OCI-LY1 (cell line): ENCODE measurements around the gene SMPD1.
A peak's percentile ranks its signal among the peaks of the same experiment; 100 is the strongest.

Experiments used
- H2AFZ ChIP-seq: fragments of 200-600 bp; sonication (generic), shearing (Covaris generic); 2 replicates; pipeline ENCODE4 v1.6.0; 2014; ENCODE audit warnings: antibody characterized with exemption, mild to moderate bottlenecking, low read length
- H3F3A ChIP-seq: fragments of 200-600 bp; sonication (generic), shearing (Covaris generic); 2 replicates; pipeline ENCODE4 v1.6.0; 2014; ENCODE audit warnings: mild to moderate bottlenecking, antibody characterized with exemption, low read length, moderate library complexity; ENCODE audit not compliant: insufficient read depth
- H3K27ac ChIP-seq: fragments of 200-600 bp; sonication (generic); 2 replicates; pipeline ENCODE4 v1.5.1; 2014; ENCODE audit warnings: low read length, mixed run types, mild to moderate bottlenecking, low read depth; ENCODE audit not compliant: poor library complexity, severe bottlenecking
- H3K27me3 ChIP-seq: fragments of 200-600 bp; sonication (generic); 2 replicates; pipeline ENCODE4 v1.6.0; 2014; ENCODE audit warnings: antibody characterized with exemption, mild to moderate bottlenecking, low read length, moderate library complexity; ENCODE audit not compliant: insufficient read depth
- H3K36me3 ChIP-seq: fragments of 200-600 bp; sonication (generic); 2 replicates; pipeline ENCODE4 v1.6.1; 2014; ENCODE audit warnings: mild to moderate bottlenecking, antibody characterized with exemption, low read length, moderate library complexity, mixed read lengths; ENCODE audit not compliant: insufficient read depth
- H3K4me1 ChIP-seq: fragments of 200-600 bp; sonication (generic); 2 replicates; pipeline ENCODE4 v1.5.1; 2014; ENCODE audit warnings: mild to moderate bottlenecking, low read length, moderate library complexity; ENCODE audit not compliant: insufficient read depth, severe bottlenecking
- H3K4me2 ChIP-seq: fragments of 200-600 bp; sonication (generic), shearing (Covaris generic); 2 replicates; pipeline ENCODE4 v1.6.1; 2014; ENCODE audit warnings: low read length
- H3K4me3 ChIP-seq: fragments of 200-600 bp; sonication (generic); 2 replicates; pipeline ENCODE4 v1.5.1; 2014; ENCODE audit warnings: low read length, low read depth, mild to moderate bottlenecking, mixed read lengths; ENCODE audit not compliant: poor library complexity, severe bottlenecking
- H3K79me2 ChIP-seq: fragments of 200-600 bp; shearing (Covaris generic); 2 replicates; pipeline ENCODE4 v1.6.1; 2016; ENCODE audit warnings: mixed run types, low read length, mixed read lengths; ENCODE audit not compliant: insufficient read depth
- H3K9ac ChIP-seq: fragments of 200-600 bp; sonication (generic), shearing (Covaris generic); 2 replicates; pipeline ENCODE4 v1.6.1; 2014; ENCODE audit warnings: mild to moderate bottlenecking, low read length, mixed read lengths
- H3K9me2 ChIP-seq: fragments of 200-600 bp; sonication (generic), shearing (Covaris generic); 2 replicates; pipeline ENCODE4 v1.6.1; 2014; ENCODE audit warnings: low read depth, mild to moderate bottlenecking, low read length, mixed read lengths
- H3K9me3 ChIP-seq: fragments of 200-600 bp; shearing (Covaris generic); 2 replicates; pipeline ENCODE4 v1.6.1; 2014; ENCODE audit warnings: low read length, mixed read lengths
- H4K20me1 ChIP-seq: fragments of 200-600 bp; sonication (generic), shearing (Covaris generic); 2 replicates; pipeline ENCODE4 v1.6.0; 2016; ENCODE audit warnings: mild to moderate bottlenecking, low read length; ENCODE audit not compliant: insufficient read depth
- EZH2 ChIP-seq: fragments of 200-600 bp; sonication (generic), shearing (Covaris generic); IDR thresholded peaks from 2 replicates; pipeline ENCODE4 v1.8.0; 2017; ENCODE audit warnings: borderline replicate concordance, mixed run types, mild to moderate bottlenecking, antibody characterized with exemption, low read length, moderate library complexity, mixed read lengths
- TF ChIP-seq, protein P1 (sequence below): fragments of 200-600 bp; sonication (generic), shearing (Covaris generic); IDR thresholded peaks from 2 replicates; pipeline ENCODE4 v1.5.1; 2017; ENCODE audit warnings: mild to moderate bottlenecking, antibody characterized with exemption, low read length, moderate library complexity, mixed read lengths

SMPD1 gene

GRCh38 chr11:6437423-6437822 lies 47.1 kb downstream of the SMPD1 start:
- no peaks in the 10 kb centered on the region for H3K9me2 ChIP-seq
- no peak overlapping the region for H3K4me2 ChIP-seq
- H3K27me3 ChIP-seq: no peaks in the 10 kb centered on the region
- H3F3A ChIP-seq: no peaks in the 10 kb centered on the region
- H2AFZ ChIP-seq: no peak overlapping the region
- H3K4me3 ChIP-seq: no peak overlapping the region
- no peak overlapping the region for H3K9ac ChIP-seq
- H3K4me1 ChIP-seq: peaks cover 3% of the 10 kb centered on the region
- no peak overlapping the region for H3K27ac ChIP-seq
- TF ChIP-seq, protein P1, sequence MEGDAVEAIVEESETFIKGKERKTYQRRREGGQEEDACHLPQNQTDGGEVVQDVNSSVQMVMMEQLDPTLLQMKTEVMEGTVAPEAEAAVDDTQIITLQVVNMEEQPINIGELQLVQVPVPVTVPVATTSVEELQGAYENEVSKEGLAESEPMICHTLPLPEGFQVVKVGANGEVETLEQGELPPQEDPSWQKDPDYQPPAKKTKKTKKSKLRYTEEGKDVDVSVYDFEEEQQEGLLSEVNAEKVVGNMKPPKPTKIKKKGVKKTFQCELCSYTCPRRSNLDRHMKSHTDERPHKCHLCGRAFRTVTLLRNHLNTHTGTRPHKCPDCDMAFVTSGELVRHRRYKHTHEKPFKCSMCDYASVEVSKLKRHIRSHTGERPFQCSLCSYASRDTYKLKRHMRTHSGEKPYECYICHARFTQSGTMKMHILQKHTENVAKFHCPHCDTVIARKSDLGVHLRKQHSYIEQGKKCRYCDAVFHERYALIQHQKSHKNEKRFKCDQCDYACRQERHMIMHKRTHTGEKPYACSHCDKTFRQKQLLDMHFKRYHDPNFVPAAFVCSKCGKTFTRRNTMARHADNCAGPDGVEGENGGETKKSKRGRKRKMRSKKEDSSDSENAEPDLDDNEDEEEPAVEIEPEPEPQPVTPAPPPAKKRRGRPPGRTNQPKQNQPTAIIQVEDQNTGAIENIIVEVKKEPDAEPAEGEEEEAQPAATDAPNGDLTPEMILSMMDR: no peak
- TF ChIP-seq EZH2: no peak
- no peaks in the 10 kb centered on the region for H4K20me1 ChIP-seq
- H3K9me3 ChIP-seq: no peaks in the 10 kb centered on the region
- no peaks in the 10 kb centered on the region for H3K79me2 ChIP-seq
- H3K36me3 ChIP-seq: no peaks in the 10 kb centered on the region

DNA sequence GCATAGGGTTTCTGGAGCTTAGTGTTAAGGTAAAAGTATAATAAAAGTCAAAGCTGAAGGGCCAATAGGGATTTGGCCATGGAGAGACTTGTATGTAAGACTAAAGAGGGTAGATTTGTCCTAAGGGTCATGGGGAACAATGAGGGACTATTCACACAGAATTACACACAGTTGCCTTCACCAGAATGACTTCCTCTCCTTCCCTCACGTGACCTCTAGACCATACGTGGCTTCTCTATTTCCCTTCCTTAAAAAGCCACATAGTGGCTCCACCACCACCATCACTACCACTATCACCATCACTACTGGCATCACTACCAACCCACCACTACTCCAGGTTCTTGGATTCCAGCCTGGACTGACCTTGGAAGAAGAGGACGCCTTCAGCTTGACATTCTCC lies 47.7 kb downstream of the SMPD1 start:
- no peak overlapping the region for H3K4me3 ChIP-seq
- H3K9ac ChIP-seq: no peak overlapping the region
- H3K9me3 ChIP-seq: no peaks in the 10 kb centered on the region
- H3K4me2 ChIP-seq: no peak overlapping the region
- no peaks in the 10 kb centered on the region for H3K36me3 ChIP-seq
- peaks cover 3% of the 10 kb centered on the region for H3K4me1 ChIP-seq
- H4K20me1 ChIP-seq: no peaks in the 10 kb centered on the region
- no peak overlapping the region for H3K27ac ChIP-seq
- H2AFZ ChIP-seq: no peak overlapping the region
- H3K79me2 ChIP-seq: no peaks in the 10 kb centered on the region
- TF ChIP-seq, protein P1: no peak
- no peak for TF ChIP-seq EZH2
- H3K9me2 ChIP-seq: no peaks in the 10 kb centered on the region
- H3F3A ChIP-seq: no peaks in the 10 kb centered on the region
- no peaks in the 10 kb centered on the region for H3K27me3 ChIP-seq

DNA sequence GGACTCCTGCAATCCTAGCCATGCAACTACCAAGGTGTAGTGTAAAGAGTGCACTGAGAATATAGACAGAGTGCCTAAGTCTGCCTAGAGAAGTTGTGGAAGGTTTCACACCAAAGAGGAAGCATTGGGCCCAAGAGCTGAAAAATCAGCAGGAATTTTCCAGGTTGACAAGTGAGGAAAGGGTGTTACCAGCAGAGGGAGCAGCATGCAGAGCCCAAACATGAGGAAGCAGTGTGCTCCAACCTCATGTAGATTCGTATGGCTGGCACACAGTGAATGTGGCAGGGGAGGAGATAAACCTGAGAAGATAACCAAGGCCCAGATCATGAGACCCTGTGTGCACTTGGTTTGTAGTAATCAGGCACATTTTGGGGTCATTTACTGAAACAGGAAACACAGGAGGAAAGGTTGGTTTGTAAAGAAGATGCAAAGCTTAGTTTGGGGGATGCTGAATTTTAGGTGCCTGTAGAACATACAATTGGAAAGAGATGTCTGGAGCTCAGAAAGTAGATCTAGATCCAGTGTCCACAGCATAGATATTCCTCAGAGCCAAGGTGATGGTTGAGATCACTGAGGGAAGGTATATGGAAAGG lies 48.8 kb downstream of the SMPD1 start:
- no peaks in the 10 kb centered on the region for H3K36me3 ChIP-seq
- no peaks in the 10 kb centered on the region for H3K9me2 ChIP-seq
- TF ChIP-seq EZH2: no peak
- TF ChIP-seq, protein P1: peak; percentile 60
- H3K4me3 ChIP-seq: no peak overlapping the region
- H3K4me2 ChIP-seq: no peak overlapping the region
- peaks cover 3% of the 10 kb centered on the region for H3K4me1 ChIP-seq
- no peaks in the 10 kb centered on the region for H3K79me2 ChIP-seq
- H3K27me3 ChIP-seq: no peaks in the 10 kb centered on the region
- no peak overlapping the region for H3K27ac ChIP-seq
- no peak overlapping the region for H2AFZ ChIP-seq
- no peaks in the 10 kb centered on the region for H4K20me1 ChIP-seq
- no peaks in the 10 kb centered on the region for H3K9me3 ChIP-seq
- no peak overlapping the region for H3K9ac ChIP-seq
- H3F3A ChIP-seq: no peaks in the 10 kb centered on the region
